Bronchial epithelial cell (primary cell): ENCODE results near the gene ATP4A. TPM values are rescaled to one million over a fixed set of nuclear protein-coding genes. Genes with fewer than 3 reads are reported as not detected.

ENCODE experiments used
- DNase-seq: peaks from one replicate; pipeline ENCODE4 v3.0.0-alpha.2; 2010; ENCODE audit warnings: low read depth
- FAIRE-seq: peaks from 2 replicates; lab custom pipeline; 2011; peaks lifted over from hg19 to GRCh38; lab: Jason Lieb, UNC
- H3K27me3 ChIP-seq: 2 replicates; pipeline ENCODE4 v1.5.1; 2011; ENCODE audit warnings: low read length; ENCODE audit not compliant: control insufficient read depth, insufficient read depth
- H3K36me3 ChIP-seq: 2 replicates; pipeline ENCODE4 v1.5.1; 2011; ENCODE audit warnings: low read length; ENCODE audit not compliant: control insufficient read depth, insufficient read depth
- H3K4me3 ChIP-seq: 2 replicates; pipeline ENCODE4 v1.5.1; 2011; ENCODE audit warnings: mild to moderate bottlenecking, low read depth, low read length, control low read depth
- total RNA-seq: library from RNA; depleted of rRNA; stranded (reverse); fragments of >200 nt; gene quantifications from 2 replicates; pipeline ENCODE4 v1.2.1, GENCODE V29; 2014
- TF ChIP-seq, protein P1 (sequence below): IDR thresholded peaks from 2 replicates; pipeline ENCODE4 v1.5.1; 2011; ENCODE audit warnings: mild to moderate bottlenecking, moderate library complexity, low read length, control low read depth, inconsistent platforms; ENCODE audit not compliant: insufficient read depth, severe bottlenecking

The ATP4A gene
- total RNA-seq, 1 donor from 2014 or later, result not detected

DNA sequence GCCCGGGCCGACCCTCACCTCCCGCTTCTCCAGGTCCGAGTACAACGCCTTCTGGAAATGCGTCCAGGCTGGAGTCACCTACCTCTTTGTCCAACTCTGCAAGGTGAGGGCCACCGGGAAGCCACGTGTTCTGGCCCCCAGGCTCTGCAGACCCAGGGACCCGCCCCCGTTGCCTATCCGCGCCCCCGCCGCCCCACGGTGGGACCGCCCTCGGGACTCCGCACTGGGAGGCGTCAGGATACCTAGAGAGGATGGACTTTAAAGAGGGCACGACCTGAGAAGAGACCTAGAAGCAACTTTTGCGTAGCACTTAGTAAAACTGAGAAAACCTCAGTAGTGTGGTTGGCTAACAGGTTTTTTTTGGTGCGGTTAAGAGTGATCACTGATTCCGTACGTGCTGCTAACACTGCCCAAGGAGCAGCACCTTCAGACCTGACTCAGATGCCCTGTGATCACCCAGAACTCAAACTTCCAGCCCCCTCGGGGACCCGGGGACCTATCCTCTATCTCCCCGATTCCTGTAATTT lies 17.5 kb downstream of the ATP4A start:
- TF ChIP-seq, protein P1, sequence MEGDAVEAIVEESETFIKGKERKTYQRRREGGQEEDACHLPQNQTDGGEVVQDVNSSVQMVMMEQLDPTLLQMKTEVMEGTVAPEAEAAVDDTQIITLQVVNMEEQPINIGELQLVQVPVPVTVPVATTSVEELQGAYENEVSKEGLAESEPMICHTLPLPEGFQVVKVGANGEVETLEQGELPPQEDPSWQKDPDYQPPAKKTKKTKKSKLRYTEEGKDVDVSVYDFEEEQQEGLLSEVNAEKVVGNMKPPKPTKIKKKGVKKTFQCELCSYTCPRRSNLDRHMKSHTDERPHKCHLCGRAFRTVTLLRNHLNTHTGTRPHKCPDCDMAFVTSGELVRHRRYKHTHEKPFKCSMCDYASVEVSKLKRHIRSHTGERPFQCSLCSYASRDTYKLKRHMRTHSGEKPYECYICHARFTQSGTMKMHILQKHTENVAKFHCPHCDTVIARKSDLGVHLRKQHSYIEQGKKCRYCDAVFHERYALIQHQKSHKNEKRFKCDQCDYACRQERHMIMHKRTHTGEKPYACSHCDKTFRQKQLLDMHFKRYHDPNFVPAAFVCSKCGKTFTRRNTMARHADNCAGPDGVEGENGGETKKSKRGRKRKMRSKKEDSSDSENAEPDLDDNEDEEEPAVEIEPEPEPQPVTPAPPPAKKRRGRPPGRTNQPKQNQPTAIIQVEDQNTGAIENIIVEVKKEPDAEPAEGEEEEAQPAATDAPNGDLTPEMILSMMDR, result no peak
- no peak for FAIRE-seq
- H3K36me3 ChIP-seq, result peaks cover 6% of the 10 kb centered on the region

GRCh38 chr19:35545001-35545854 lies 18.2 kb downstream of the ATP4A start, which contains the start of gene TMEM147:
TMEM147 (plus strand) TSS chr19:35545626; CDS start chr19:35545740, 114 bp downstream.
- FAIRE-seq, result no peak
- H3K36me3 ChIP-seq, result peaks cover 9% of the 10 kb centered on the region
- TF ChIP-seq, protein P1, result no peak

More for the DNA sequence above, 17.5 kb downstream of the ATP4A start:
- H3K27me3 ChIP-seq, result no peaks in the 10 kb centered on the region
- H3K4me3 ChIP-seq, result peak overlapping the region; percentile 72
- no peak for DNase-seq

DNA sequence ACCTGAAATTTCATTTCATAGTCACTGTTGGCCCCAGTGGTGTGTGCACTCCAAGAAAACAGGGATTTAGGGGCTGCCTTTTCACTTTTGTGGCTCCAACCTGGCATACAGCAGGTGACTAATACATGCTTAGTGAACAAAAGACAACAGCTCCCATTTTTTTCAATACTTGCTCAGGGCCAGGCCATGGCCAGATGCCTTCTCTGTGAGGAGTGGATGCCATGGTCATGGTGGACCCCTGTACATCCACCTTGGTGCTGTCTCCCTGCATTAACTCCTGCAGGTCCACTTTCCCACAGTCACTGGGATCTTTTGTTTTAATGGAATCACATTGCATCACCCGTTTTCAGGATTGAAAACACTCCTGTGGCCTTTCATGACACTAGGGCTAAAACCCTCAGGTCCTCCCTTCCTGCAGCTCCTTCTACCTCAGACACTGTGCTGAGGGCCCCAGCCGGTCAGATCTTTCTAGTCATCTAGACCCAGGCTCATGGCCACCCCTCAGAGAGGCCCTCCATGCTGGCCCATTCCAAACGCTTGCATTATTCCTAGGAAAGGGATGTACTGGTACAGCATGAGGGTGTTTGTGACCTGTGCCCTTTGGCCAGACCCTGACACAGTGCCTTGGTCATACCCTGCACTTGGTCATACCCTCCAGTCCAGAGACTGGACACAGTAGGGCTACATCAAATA lies 19.2 kb downstream of the ATP4A start:
- DNase-seq, result no peak
- Histone ChIP-seq H3K36me3 (peaks cover 7% of the 10 kb centered on the region), H3K27me3 (no peaks in the 10 kb centered on the region), H3K4me3 (peak overlapping the region; percentile 72)
- no peak for FAIRE-seq
- TF ChIP-seq, protein P1, result no peak

More at GRCh38 chr19:35545001-35545854, 18.2 kb downstream of the ATP4A start, which contains the start of gene TMEM147:
- Histone ChIP-seq H3K27me3 (no peaks in the 10 kb centered on the region), H3K4me3 (peak within 1 kb of the TSS; percentile 72)
- peak; percentile 58 for DNase-seq

- FAIRE-seq, result no peak
- DNase-seq, result no peak
- peaks cover 7% of the 10 kb centered on the region for H3K36me3 ChIP-seq
- no peak overlapping the region for H3K4me3 ChIP-seq
- TF ChIP-seq, protein P1, result no peak
- no peaks in the 10 kb centered on the region for H3K27me3 ChIP-seq
These were observed 20.0 kb downstream of the ATP4A start for GRCh38 chr19:35543280-35544109.

DNA sequence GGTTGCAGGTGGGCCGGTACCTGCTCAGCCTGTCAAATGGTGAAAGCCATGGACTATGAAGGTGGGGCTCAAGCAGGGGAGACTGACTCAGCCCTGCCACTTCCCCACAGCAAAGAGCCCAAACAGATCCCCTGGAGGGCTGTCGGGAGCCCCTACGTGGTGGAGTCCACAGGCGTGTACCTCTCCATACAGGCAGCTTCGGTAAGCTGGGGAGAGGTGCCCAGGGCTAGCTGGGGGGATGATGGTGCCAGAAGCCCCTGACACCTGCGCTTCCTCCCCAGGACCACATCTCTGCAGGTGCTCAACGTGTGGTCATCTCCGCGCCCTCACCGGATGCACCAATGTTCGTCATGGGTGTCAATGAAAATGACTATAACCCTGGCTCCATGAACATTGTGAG lies 21.2 kb downstream of the ATP4A start:
- peaks cover 4% of the 10 kb centered on the region for H3K36me3 ChIP-seq

More for the DNA sequence above, 21.2 kb downstream of the ATP4A start:
- DNase-seq (no peak), FAIRE-seq (no peak)
- no peak overlapping the region for H3K4me3 ChIP-seq
- H3K27me3 ChIP-seq, result no peaks in the 10 kb centered on the region
- TF ChIP-seq, protein P1, result no peak
